Chondrocyte (in vitro differentiated cells): ENCODE results near the gene LRRC27. TPM values are rescaled to one million over a fixed set of nuclear protein-coding genes. Genes with fewer than 3 reads are reported as not detected.

Experiments used
- DNase-seq: peaks from one replicate; pipeline ENCODE4 v3.0.0; 2021; ENCODE audit warnings: mixed read lengths, low spot score
- H3K27ac Mint-ChIP-seq: one replicate; pipeline ENCODE4 v1.8.0; 2021; ENCODE audit warnings: mild to moderate bottlenecking, moderate library complexity, mixed read lengths; ENCODE audit not compliant: unreplicated experiment
- H3K27me3 Mint-ChIP-seq: 2 replicates; pipeline ENCODE4 v1.8.0; 2021; ENCODE audit warnings: low read depth, mixed read lengths
- H3K36me3 Mint-ChIP-seq: 2 replicates; pipeline ENCODE4 v1.8.0; 2021; ENCODE audit warnings: low read depth, mixed read lengths
- H3K4me1 Mint-ChIP-seq: 2 replicates; pipeline ENCODE4 v1.8.0; 2021; ENCODE audit warnings: low read depth, mild to moderate bottlenecking, mixed read lengths
- H3K4me3 Mint-ChIP-seq: one replicate; pipeline ENCODE4 v1.8.0; 2021; ENCODE audit warnings: mild to moderate bottlenecking, moderate library complexity, mixed read lengths; ENCODE audit not compliant: unreplicated experiment
- H3K9me3 Mint-ChIP-seq: 2 replicates; pipeline ENCODE4 v1.8.0; 2021; ENCODE audit warnings: low read depth, mixed read lengths
- CTCF ChIP-seq: fragments of 200-600 bp; sonication (generic); IDR thresholded peaks from 2 replicates; pipeline ENCODE4 v1.5.0; 2021; ENCODE audit warnings: antibody characterized with exemption, mild to moderate bottlenecking, moderate library complexity
- total RNA-seq: library from RNA; stranded (reverse); gene quantifications from 3 replicates; pipeline ENCODE4 v1.2.1, GENCODE V29; 2021

The LRRC27 gene
- total RNA-seq, 1 donor from 2014 or later: 13.2 TPM

- DNase-seq: no peak
Observed at GRCh38 chr10:132427006-132427771, 95.2 kb downstream of the LRRC27 start.

GRCh38 chr10:132427939-132428367, 96.0 kb downstream of the LRRC27 start:
- H3K4me1 Mint-ChIP-seq: peaks cover 6% of the 10 kb centered on the region
- H3K27me3 Mint-ChIP-seq: no peaks in the 10 kb centered on the region
- TF ChIP-seq CTCF: no peak
- H3K4me3 Mint-ChIP-seq: no peak overlapping the region
- H3K36me3 Mint-ChIP-seq: no peaks in the 10 kb centered on the region
- no peak for DNase-seq
- H3K9me3 Mint-ChIP-seq: no peaks in the 10 kb centered on the region
- no peak overlapping the region for H3K27ac Mint-ChIP-seq

More at GRCh38 chr10:132427006-132427771, 95.2 kb downstream of the LRRC27 start:
- TF ChIP-seq CTCF: no peak
- Mint-ChIP-seq H3K9me3 (no peaks in the 10 kb centered on the region), H3K27me3 (no peaks in the 10 kb centered on the region), H3K4me1 (peaks cover 14% of the 10 kb centered on the region), H3K27ac (no peak overlapping the region), H3K4me3 (no peak overlapping the region), H3K36me3 (no peaks in the 10 kb centered on the region)

DNA sequence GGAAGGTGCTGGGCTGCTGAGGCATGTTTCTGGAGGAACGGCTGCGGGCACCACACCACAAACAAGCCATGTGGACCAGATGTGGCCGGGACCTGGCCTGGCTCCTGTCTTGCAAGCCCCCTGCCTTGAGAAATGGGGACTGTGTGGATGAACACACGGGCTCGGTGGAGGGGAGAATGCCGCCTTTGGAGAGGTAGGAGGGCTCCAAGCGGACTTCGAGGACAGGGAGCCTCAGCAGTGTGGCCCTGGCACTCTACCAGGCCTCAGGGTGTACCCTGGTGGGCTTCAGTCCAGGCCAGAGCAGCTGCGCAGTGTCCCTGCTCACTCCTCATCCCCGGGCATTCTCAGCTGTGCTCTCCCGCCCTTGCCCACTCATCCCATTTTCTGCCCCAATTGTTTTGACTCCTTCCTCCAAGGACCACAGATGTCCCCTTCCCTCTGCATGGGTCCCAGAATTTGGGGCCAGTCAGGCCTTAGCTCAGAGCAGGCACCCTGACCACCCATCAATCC, 96.5 kb downstream of the LRRC27 start:
- no peak for TF ChIP-seq CTCF
- Mint-ChIP-seq H3K27me3 (no peaks in the 10 kb centered on the region), H3K36me3 (no peaks in the 10 kb centered on the region), H3K4me1 (peaks cover under 1% of the 10 kb centered on the region), H3K4me3 (no peak overlapping the region), H3K27ac (no peak overlapping the region), H3K9me3 (no peaks in the 10 kb centered on the region)
- DNase-seq: no peak

Other genes starting within 250 kb of the LRRC27 start
- gene DPYSL4, start 145.2 kb upstream of the LRRC27 start, total RNA-seq: 19.9 to 37.6 TPM (median 35.2 TPM) in 3 replicates
- gene STK32C, start 24.2 kb upstream of the LRRC27 start, total RNA-seq: 15.8 to 17.9 TPM (median 17.2 TPM) in 3 replicates
- gene PWWP2B, start 65.0 kb downstream of the LRRC27 start, total RNA-seq: 9.9 to 13.9 TPM (median 13.2 TPM) in 3 replicates
- 29.5 to 40.6 TPM (median 40.1 TPM) in 3 replicates for gene INPP5A, start 205.6 kb downstream of the LRRC27 start, total RNA-seq